Body of pancreas (tissue), 4 donors: Measurements from ENCODE around the gene PNMA6E. TPM values are rescaled to one million over a fixed set of nuclear protein-coding genes. Genes with fewer than 3 reads are reported as not detected.

Source experiments
- ATAC-seq: fragments of 150-250 bp; one replicate; pipeline ENCODE4 v1.9.1; 2016
- DNase-seq, 4 donors: peaks; one replicate each; pipeline ENCODE4 v3.0.0-alpha.2; 2019
- H3K27ac ChIP-seq, 4 donors: fragments of 200-600 bp; sonication (generic); 1 replicate in 3 of 4; 2 replicates in 1 of 4; pipeline versions ENCODE4 v1.5.1 to v1.6.1; 2016 to 2019; ENCODE audit warnings: mild to moderate bottlenecking in 1 of 4, mixed read lengths in 1 of 4, moderate library complexity in 1 of 4
- H3K27me3 ChIP-seq, 2 donors: fragments of 200-600 bp; sonication (generic); one replicate each; pipeline ENCODE4 v1.6.0; 2016; ENCODE audit warnings: mild to moderate bottlenecking in 1 of 2
- H3K36me3 ChIP-seq, 2 donors: fragments of 200-600 bp; sonication (generic); replicated peaks in 1 of 2; 2 replicates each; pipeline ENCODE4 v1.5.1; 2016; ENCODE audit warnings: low read depth in 2 of 2; ENCODE audit not compliant: insufficient read depth in 1 of 2
- H3K4me1 ChIP-seq: fragments of 200-600 bp; sonication (generic); one replicate; pipeline ENCODE4 v1.6.0; 2016
- H3K4me3 ChIP-seq, 2 donors: fragments of 200-600 bp; sonication (generic); 1 replicate in 1 of 2; 2 replicates in 1 of 2; pipeline ENCODE4 v1.5.1; 2016 to 2019
- H3K9me3 ChIP-seq, 3 donors: fragments of 200-600 bp; sonication (generic); 1 replicate in 2 of 3; 2 replicates in 1 of 3; pipeline ENCODE4 v1.5.1; 2016
- POLR2A ChIP-seq, 3 donors: fragments of 450-650 bp; IDR thresholded peaks; one replicate each; pipeline ENCODE4 v1.6.1; 2016; ENCODE audit warnings: antibody characterized with exemption in 3 of 3, mild to moderate bottlenecking in 2 of 3
- WGBS, 2 donors: methylation state at CpG; one replicate each; pipeline ENCODE4 v1.1.5; 2017; 5-methylcytosine and 5-hydroxymethylcytosine counted together
- intact Hi-C: fragments of 100-400 bp; cut with DNase I; formaldehyde crosslinking; loops from one replicate; pipeline ENCODE4 v1.15.1; 2023
- total RNA-seq, 2 donors: library from RNA; depleted of rRNA; stranded (reverse); fragments of >200 nt; gene quantifications; one replicate each; pipeline ENCODE4 v1.1.0, GENCODE V29; 2016
- TF ChIP-seq, protein P1 (sequence below), 7 experiments: fragments of 450-650 bp in 4 of 7; fragments of 200-600 bp in 3 of 7; sonication (generic) in 3 of 7; IDR thresholded peaks; one replicate each; pipeline ENCODE4 v1.5.1; 2016 to 2019; ENCODE audit warnings: antibody characterized with exemption in 7 of 7

Gene PNMA6E
- not detected for total RNA-seq

DNA sequence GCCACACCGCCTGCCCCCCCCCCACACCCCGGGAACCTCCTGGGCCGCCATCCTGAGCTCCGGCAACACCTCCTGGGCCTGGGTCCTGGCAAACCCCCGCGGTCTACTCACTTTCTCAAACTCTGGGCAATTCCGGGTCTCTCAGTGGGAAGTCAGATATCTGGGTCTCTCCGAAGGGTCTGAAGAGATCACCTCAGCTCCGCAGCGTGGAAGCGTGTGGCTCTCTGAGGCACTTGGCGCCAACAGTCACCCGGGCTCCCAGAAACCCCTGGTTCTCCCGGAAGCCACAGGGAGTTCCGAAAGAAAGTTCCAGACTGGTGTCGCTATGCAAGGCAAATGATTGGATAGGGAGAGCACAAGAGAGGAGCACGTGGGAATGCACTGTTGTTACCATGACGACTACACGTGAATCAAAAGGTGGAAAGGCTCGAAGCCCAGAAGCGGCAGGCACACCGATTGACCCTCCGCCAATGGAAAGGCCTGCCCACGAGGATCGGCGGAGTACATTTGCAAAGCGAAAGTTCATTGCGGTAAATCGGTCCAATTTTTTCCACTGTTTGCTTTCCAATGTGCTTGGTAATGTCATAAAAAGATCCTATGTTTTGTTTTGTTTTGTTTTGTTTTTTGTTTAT is at the start of gene PNMA6E:
PNMA6E (minus strand) TSS at position 218 of the 632 bp plus-strand sequence. CDS start 2,501 bp downstream, outside the sequence.
- intact Hi-C loops, result no loop called here
- Histone ChIP-seq H3K4me3 (no peak within 1 kb of the TSS), H3K36me3 (no peaks in the 10 kb centered on the region), H3K4me1 (no peaks in the 10 kb centered on the region), H3K9me3 (no peaks in the 10 kb centered on the region), H3K27me3 (no peaks in the 10 kb centered on the region), H3K27ac (no peak within 1 kb of the TSS)
- TF ChIP-seq, protein P1, sequence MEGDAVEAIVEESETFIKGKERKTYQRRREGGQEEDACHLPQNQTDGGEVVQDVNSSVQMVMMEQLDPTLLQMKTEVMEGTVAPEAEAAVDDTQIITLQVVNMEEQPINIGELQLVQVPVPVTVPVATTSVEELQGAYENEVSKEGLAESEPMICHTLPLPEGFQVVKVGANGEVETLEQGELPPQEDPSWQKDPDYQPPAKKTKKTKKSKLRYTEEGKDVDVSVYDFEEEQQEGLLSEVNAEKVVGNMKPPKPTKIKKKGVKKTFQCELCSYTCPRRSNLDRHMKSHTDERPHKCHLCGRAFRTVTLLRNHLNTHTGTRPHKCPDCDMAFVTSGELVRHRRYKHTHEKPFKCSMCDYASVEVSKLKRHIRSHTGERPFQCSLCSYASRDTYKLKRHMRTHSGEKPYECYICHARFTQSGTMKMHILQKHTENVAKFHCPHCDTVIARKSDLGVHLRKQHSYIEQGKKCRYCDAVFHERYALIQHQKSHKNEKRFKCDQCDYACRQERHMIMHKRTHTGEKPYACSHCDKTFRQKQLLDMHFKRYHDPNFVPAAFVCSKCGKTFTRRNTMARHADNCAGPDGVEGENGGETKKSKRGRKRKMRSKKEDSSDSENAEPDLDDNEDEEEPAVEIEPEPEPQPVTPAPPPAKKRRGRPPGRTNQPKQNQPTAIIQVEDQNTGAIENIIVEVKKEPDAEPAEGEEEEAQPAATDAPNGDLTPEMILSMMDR (IDR thresholded peaks at IDR 0.05), result no peak
- no peak for TF ChIP-seq POLR2A (IDR thresholded peaks at IDR 0.05)
- 88 to 91% methylated on average over 17 to 24 of the region's 29 CpGs for WGBS, 2 donors
- DNase-seq (no peak), ATAC-seq (no peak)

GRCh38 chrX:153450949-153451277 is 49.8 kb upstream of the PNMA6E start:
- intact Hi-C loops, result no loop called here
- H3K4me1 ChIP-seq, result no peaks in the 10 kb centered on the region
- H3K9me3 ChIP-seq, result no peaks in the 10 kb centered on the region
- no peak for DNase-seq
- H3K4me3 ChIP-seq, result no peak overlapping the region
- TF ChIP-seq, protein P1 (IDR thresholded peaks at IDR 0.05), result no peak
- TF ChIP-seq POLR2A (IDR thresholded peaks at IDR 0.05), result no peak
- no peak overlapping the region for H3K27ac ChIP-seq
- no peak for ATAC-seq
- no peaks in the 10 kb centered on the region for H3K27me3 ChIP-seq
- H3K36me3 ChIP-seq, result no peaks in the 10 kb centered on the region
- WGBS, 2 donors, result 84 to 88% methylated on average over 7 of the region's 8 CpGs

- TF ChIP-seq, protein P1 (IDR thresholded peaks at IDR 0.05), result no peak
- no peak for TF ChIP-seq POLR2A (IDR thresholded peaks at IDR 0.05)
- Histone ChIP-seq H3K9me3 (no peaks in the 10 kb centered on the region), H3K27ac (no peak overlapping the region), H3K36me3 (no peaks in the 10 kb centered on the region), H3K4me3 (no peak overlapping the region), H3K27me3 (no peaks in the 10 kb centered on the region), H3K4me1 (no peaks in the 10 kb centered on the region)
- WGBS, 2 donors, result 93 to 100% methylated on average over 1 to 13 of the region's 26 CpGs
- ATAC-seq (no peak), DNase-seq (no peak)
- intact Hi-C loops, result no loop called here
These were observed 49.2 kb upstream of the PNMA6E start for GRCh38 chrX:153450114-153450948.

GRCh38 chrX:153449368-153450113 is 48.4 kb upstream of the PNMA6E start:
- no peak overlapping the region for H3K27ac ChIP-seq
- TF ChIP-seq POLR2A (IDR thresholded peaks at IDR 0.05), result no peak
- TF ChIP-seq, protein P1 (IDR thresholded peaks at IDR 0.05), result no peak
- ATAC-seq (no peak), DNase-seq (no peak)
- H3K4me1 ChIP-seq, result no peaks in the 10 kb centered on the region
- no peaks in the 10 kb centered on the region for H3K36me3 ChIP-seq
- H3K27me3 ChIP-seq, result no peaks in the 10 kb centered on the region
- intact Hi-C loops, result no loop called here
- H3K4me3 ChIP-seq, result no peak overlapping the region
- no peaks in the 10 kb centered on the region for H3K9me3 ChIP-seq
- 84 to 94% methylated on average over 6 to 8 of the region's 15 CpGs for WGBS, 2 donors
